Measurements from ENCODE around the gene COL5A1. TPM values are rescaled to one million over a fixed set of nuclear protein-coding genes. Genes with fewer than 3 reads are reported as not detected.

COL5A1 gene
- total and polyA plus RNA-seq, 2 donors from 2014 or later, result 2.4 to 23.8 TPM

- TF ChIP-seq, protein P1, sequence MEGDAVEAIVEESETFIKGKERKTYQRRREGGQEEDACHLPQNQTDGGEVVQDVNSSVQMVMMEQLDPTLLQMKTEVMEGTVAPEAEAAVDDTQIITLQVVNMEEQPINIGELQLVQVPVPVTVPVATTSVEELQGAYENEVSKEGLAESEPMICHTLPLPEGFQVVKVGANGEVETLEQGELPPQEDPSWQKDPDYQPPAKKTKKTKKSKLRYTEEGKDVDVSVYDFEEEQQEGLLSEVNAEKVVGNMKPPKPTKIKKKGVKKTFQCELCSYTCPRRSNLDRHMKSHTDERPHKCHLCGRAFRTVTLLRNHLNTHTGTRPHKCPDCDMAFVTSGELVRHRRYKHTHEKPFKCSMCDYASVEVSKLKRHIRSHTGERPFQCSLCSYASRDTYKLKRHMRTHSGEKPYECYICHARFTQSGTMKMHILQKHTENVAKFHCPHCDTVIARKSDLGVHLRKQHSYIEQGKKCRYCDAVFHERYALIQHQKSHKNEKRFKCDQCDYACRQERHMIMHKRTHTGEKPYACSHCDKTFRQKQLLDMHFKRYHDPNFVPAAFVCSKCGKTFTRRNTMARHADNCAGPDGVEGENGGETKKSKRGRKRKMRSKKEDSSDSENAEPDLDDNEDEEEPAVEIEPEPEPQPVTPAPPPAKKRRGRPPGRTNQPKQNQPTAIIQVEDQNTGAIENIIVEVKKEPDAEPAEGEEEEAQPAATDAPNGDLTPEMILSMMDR (IDR thresholded peaks at IDR 0.05; ENCODE audit: borderline replicate concordance, extremely low read depth, insufficient read depth), result no peak
- no peak for DNase-seq
- no peak overlapping the region for H3K4me3 ChIP-seq (ENCODE audit: low read length in 3 of 3)
- FAIRE-seq, result no peak
- no peaks in the 10 kb centered on the region for H3K27me3 ChIP-seq (ENCODE audit: control insufficient read depth, insufficient read depth, low read length)
- no peaks in the 10 kb centered on the region for H3K9me3 ChIP-seq (ENCODE audit: control insufficient read depth in 2 of 3, insufficient read depth in 1 of 3, low read length in 3 of 3)
- no peaks in the 10 kb centered on the region for H3K4me1 ChIP-seq (ENCODE audit: control insufficient read depth in 2 of 3, insufficient read depth in 2 of 3, low read depth in 1 of 3, low read length in 3 of 3)
- no peaks in the 10 kb centered on the region for H3K36me3 ChIP-seq (ENCODE audit: control insufficient read depth in 2 of 3, insufficient read depth in 3 of 3, low read length in 3 of 3)
- H3K27ac ChIP-seq (ENCODE audit: low read depth in 2 of 2, low read length in 2 of 2), result no peak overlapping the region
- no peak overlapping the region for H3K9ac ChIP-seq (ENCODE audit: low read length in 3 of 3)
- intact Hi-C loops (cut with DNase I), result no loop called here
Observed at GRCh38 chr9:134885001-134885678, 243.5 kb downstream of the COL5A1 start.

DNA sequence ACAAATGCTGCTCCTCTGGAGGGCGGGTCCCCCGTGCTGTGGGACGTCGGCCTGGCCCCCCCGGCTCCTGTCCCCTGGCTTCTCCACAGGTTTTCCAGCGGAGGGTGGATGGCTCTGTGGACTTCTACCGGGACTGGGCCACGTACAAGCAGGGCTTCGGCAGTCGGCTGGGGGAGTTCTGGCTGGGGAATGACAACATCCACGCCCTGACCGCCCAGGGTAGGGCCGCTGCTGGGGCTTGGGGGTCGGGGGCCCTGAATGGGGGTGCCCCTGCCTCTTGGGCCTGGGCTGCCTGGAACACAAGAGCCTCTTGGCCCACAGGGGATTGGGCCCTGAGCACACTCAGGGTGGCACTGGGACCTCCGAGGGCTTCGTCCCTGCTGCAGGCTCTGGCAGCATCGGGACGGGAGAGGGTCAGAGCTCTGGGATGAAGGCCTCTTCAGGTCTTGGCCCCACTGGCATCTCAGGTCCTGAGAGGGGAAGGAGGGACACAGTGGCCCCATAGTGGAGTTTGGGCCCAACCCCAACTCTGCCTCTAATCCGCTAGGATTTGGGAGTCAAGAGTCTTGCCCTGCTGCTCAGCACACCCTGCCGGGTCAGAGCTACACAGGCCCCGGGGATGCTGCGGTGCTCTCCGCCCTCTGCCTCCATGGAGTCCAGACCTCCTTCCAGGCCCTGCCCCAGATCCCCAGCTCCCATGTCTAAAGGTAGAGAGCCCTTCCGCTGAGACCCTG lies 244.2 kb downstream of the COL5A1 start:
- no peak overlapping the region for H3K9ac ChIP-seq (ENCODE audit: low read length in 3 of 3)
- H3K36me3 ChIP-seq (ENCODE audit: control insufficient read depth in 2 of 3, insufficient read depth in 3 of 3, low read length in 3 of 3), result no peaks in the 10 kb centered on the region
- H3K4me3 ChIP-seq (ENCODE audit: low read length in 3 of 3), result no peak overlapping the region
- no peaks in the 10 kb centered on the region for H3K27me3 ChIP-seq (ENCODE audit: control insufficient read depth, insufficient read depth, low read length)
- intact Hi-C loops (cut with DNase I), result no loop called here
- no peaks in the 10 kb centered on the region for H3K9me3 ChIP-seq (ENCODE audit: control insufficient read depth in 2 of 3, insufficient read depth in 1 of 3, low read length in 3 of 3)
- no peak overlapping the region for H3K27ac ChIP-seq (ENCODE audit: low read depth in 2 of 2, low read length in 2 of 2)
- FAIRE-seq (no peak), DNase-seq (no peak)
- no peaks in the 10 kb centered on the region for H3K4me1 ChIP-seq (ENCODE audit: control insufficient read depth in 2 of 3, insufficient read depth in 2 of 3, low read depth in 1 of 3, low read length in 3 of 3)
- TF ChIP-seq, protein P1 (IDR thresholded peaks at IDR 0.05; ENCODE audit: borderline replicate concordance, extremely low read depth, insufficient read depth), result no peak

GRCh38 chr9:134886413-134886913 lies 244.9 kb downstream of the COL5A1 start:
- FAIRE-seq (no peak), DNase-seq (peak in 1 of 5 donors; percentile 17)
- Histone ChIP-seq H3K9ac (ENCODE audit: low read length in 3 of 3) (no peak overlapping the region), H3K4me1 (ENCODE audit: control insufficient read depth in 2 of 3, insufficient read depth in 2 of 3, low read depth in 1 of 3, low read length in 3 of 3) (no peaks in the 10 kb centered on the region), H3K9me3 (ENCODE audit: control insufficient read depth in 2 of 3, insufficient read depth in 1 of 3, low read length in 3 of 3) (no peaks in the 10 kb centered on the region), H3K36me3 (ENCODE audit: control insufficient read depth in 2 of 3, insufficient read depth in 3 of 3, low read length in 3 of 3) (no peaks in the 10 kb centered on the region), H3K27me3 (ENCODE audit: control insufficient read depth, insufficient read depth, low read length) (no peaks in the 10 kb centered on the region), H3K4me3 (ENCODE audit: low read length in 3 of 3) (no peak overlapping the region), H3K27ac (ENCODE audit: low read depth in 2 of 2, low read length in 2 of 2) (no peak overlapping the region)
- intact Hi-C loops (cut with DNase I), result no loop called here
- TF ChIP-seq, protein P1 (IDR thresholded peaks at IDR 0.05; ENCODE audit: borderline replicate concordance, extremely low read depth, insufficient read depth), result no peak
